Prostate gland (tissue), 2 donors: ENCODE results near the gene ST3GAL2. TPM values are rescaled to one million over a fixed set of nuclear protein-coding genes. Genes with fewer than 3 reads are reported as not detected.

ENCODE experiments used
- DNase-seq: peaks from one replicate; pipeline ENCODE4 v3.0.0-alpha.2; 2019; ENCODE audit warnings: low spot score
- H3K27ac ChIP-seq, 2 donors: fragments of 200-600 bp; sonication (generic); 2 replicates each; pipeline ENCODE4 v1.5.1; 2017 to 2019
- H3K27me3 ChIP-seq: fragments of 200-600 bp; sonication (generic); replicated peaks from 2 replicates; pipeline ENCODE4 v1.5.1; 2019; ENCODE audit not compliant: insufficient read depth
- H3K36me3 ChIP-seq, 2 donors: fragments of 200-600 bp; sonication (generic); 1 replicate in 1 of 2; 2 replicates in 1 of 2; pipeline versions ENCODE4 v1.5.1 to v1.8.1; 2017 to 2019
- H3K4me1 ChIP-seq: fragments of 200-600 bp; sonication (generic); replicated peaks from 2 replicates; pipeline ENCODE4 v1.5.1; 2019
- H3K4me3 ChIP-seq, 2 donors: fragments of 200-600 bp; sonication (generic); 2 replicates each; pipeline ENCODE4 v1.5.1; 2017 to 2019
- H3K9me3 ChIP-seq: fragments of 200-600 bp; sonication (generic); 2 replicates; pipeline ENCODE4 v1.5.1; 2017
- CTCF ChIP-seq, 4 experiments: fragments of 200-600 bp in 2 of 4; fragments of 450-650 bp in 2 of 4; sonication (generic) in 2 of 4; IDR thresholded peaks; 1 replicate in 3 of 4; 2 replicates in 1 of 4; pipeline ENCODE4 v1.5.1; 2016 to 2019; ENCODE audit warnings: antibody characterized with exemption in 4 of 4, mild to moderate bottlenecking in 2 of 4, moderate library complexity in 2 of 4
- POLR2A ChIP-seq: fragments of 450-650 bp; IDR thresholded peaks from one replicate; pipeline ENCODE4 v1.6.1; 2016; ENCODE audit warnings: antibody characterized with exemption, mild to moderate bottlenecking
- POLR2AphosphoS5 ChIP-seq: sonication (generic); formaldehyde crosslinking; IDR thresholded peaks from one replicate; pipeline ENCODE4 v1.6.1; 2017; ENCODE audit warnings: antibody characterized with exemption
- WGBS: methylation state at CpG from one replicate; pipeline ENCODE4 v1.1.5; 2018; 5-methylcytosine and 5-hydroxymethylcytosine counted together
- intact Hi-C: fragments of 100-400 bp; cut with DNase I; formaldehyde crosslinking; loops from one replicate; pipeline ENCODE4 v1.14.2; 2022
- total RNA-seq, 2 donors: library from RNA; depleted of rRNA; stranded (reverse); fragments of >200 nt; gene quantifications; one replicate each; pipeline ENCODE4 v1.1.0, GENCODE V29; 2016

The ST3GAL2 gene
- total RNA-seq, 2 donors from 2014 or later = 8.7 to 54.5 TPM

- intact Hi-C loops = no loop called here
- DNase-seq = no peak
- Histone ChIP-seq H3K4me1 (no peaks in the 10 kb centered on the region), H3K27ac (no peak overlapping the region), H3K4me3 (no peak overlapping the region), H3K36me3 (peaks cover 1 to 4% of the 10 kb centered on the region in 2 donors), H3K27me3 (no peaks in the 10 kb centered on the region), H3K9me3 (no peaks in the 10 kb centered on the region)
- no peak for TF ChIP-seq CTCF (IDR thresholded peaks at IDR 0.05)
- no peak for TF ChIP-seq POLR2AphosphoS5
- no peak for TF ChIP-seq POLR2A
- WGBS = 68% methylated on average over 2 of the region's 2 CpGs
Measured at GRCh38 chr16:70377782-70378181, 61.1 kb downstream of the ST3GAL2 start.

- no peak overlapping the region for H3K4me3 ChIP-seq
- TF ChIP-seq CTCF (IDR thresholded peaks at IDR 0.05) (no peak), POLR2A (no peak), POLR2AphosphoS5 (no peak)
- no peaks in the 10 kb centered on the region for H3K9me3 ChIP-seq
- 90% methylated on average over 16 of the region's 16 CpGs for WGBS
- DNase-seq = no peak
- intact Hi-C loops = no loop called here
- H3K4me1 ChIP-seq = no peaks in the 10 kb centered on the region
- no peak overlapping the region for H3K27ac ChIP-seq
- H3K36me3 ChIP-seq = peaks cover 4 to 11% of the 10 kb centered on the region in 2 donors
- H3K27me3 ChIP-seq = no peaks in the 10 kb centered on the region
Measured at GRCh38 chr16:70375636-70376611, 63.0 kb downstream of the ST3GAL2 start.

DNA sequence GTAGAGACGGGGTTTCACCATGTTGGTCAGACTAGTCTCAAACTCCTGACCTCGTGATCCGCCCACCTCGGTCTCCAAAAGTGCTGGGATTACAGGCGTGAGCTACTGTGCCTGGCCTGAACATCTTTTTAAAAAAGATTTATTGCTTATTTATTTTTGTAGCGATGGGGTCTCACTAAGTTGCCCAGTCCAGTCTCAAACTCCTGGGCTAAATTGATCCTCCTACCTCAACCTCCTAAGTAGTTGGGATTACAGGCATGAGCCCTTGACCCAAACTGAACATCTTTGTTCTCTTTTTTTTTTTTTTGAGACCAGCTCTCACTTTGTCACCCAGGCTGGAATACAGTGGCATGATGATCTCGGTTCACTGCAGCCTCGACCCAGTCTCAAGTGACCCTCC lies 64.7 kb downstream of the ST3GAL2 start:
- intact Hi-C loops = loop anchor here (5.0 kb wide), 2 partner anchors 148 to 278 kb away; partner anchors contain the start of genes COG4 and SF3B3

GRCh38 chr16:70372921-70373728 lies 65.8 kb downstream of the ST3GAL2 start:
- Histone ChIP-seq H3K27me3 (no peaks in the 10 kb centered on the region), H3K4me3 (no peak overlapping the region), H3K4me1 (no peaks in the 10 kb centered on the region), H3K27ac (no peak overlapping the region), H3K9me3 (no peaks in the 10 kb centered on the region), H3K36me3 (peaks cover 4 to 11% of the 10 kb centered on the region in 2 donors)
- intact Hi-C loops = loop anchor here (5.0 kb wide), 2 partner anchors 149 to 279 kb away; partner anchors contain the start of genes COG4 and SF3B3
- WGBS = 94% methylated on average over 22 of the region's 22 CpGs
- no peak for DNase-seq
- TF ChIP-seq POLR2A = no peak
- no peak for TF ChIP-seq POLR2AphosphoS5
- TF ChIP-seq CTCF (IDR thresholded peaks at IDR 0.05) = no peak

More for the DNA sequence above, 64.7 kb downstream of the ST3GAL2 start:
- H3K36me3 ChIP-seq = peaks cover 4 to 11% of the 10 kb centered on the region in 2 donors
- H3K27ac ChIP-seq = no peak overlapping the region
- 95% methylated on average over 8 of the region's 8 CpGs for WGBS
- H3K4me3 ChIP-seq = no peak overlapping the region
- H3K9me3 ChIP-seq = no peaks in the 10 kb centered on the region
- H3K27me3 ChIP-seq = no peaks in the 10 kb centered on the region
- no peak for TF ChIP-seq CTCF (IDR thresholded peaks at IDR 0.05)
- TF ChIP-seq POLR2AphosphoS5 = no peak
- TF ChIP-seq POLR2A = no peak
- H3K4me1 ChIP-seq = no peaks in the 10 kb centered on the region
- no peak for DNase-seq
